DND-41 (cell line): ENCODE data around the gene SLC25A22.

Experiments
- ATAC-seq: fragments of 200-7000 bp; cut with Tn5 transposase; 3 replicates; pipeline ENCODE4 v1.9.1; 2021; ENCODE audit warnings: low read depth; ENCODE audit not compliant: insufficient read depth
- DNase-seq: peaks from one replicate; pipeline ENCODE4 v3.0.0-alpha.2; 2020
- H2AFZ ChIP-seq: 2 replicates; pipeline ENCODE4 v1.6.0; 2012; ENCODE audit warnings: low read depth, low read length
- H3K27ac ChIP-seq: 2 replicates; pipeline ENCODE4 v1.5.1; 2012; ENCODE audit warnings: low read length, inconsistent platforms
- H3K27me3 ChIP-seq: fragments of 200-600 bp; sonication (generic); 2 replicates; pipeline ENCODE4 v1.6.0; 2012; ENCODE audit warnings: low read length, mild to moderate bottlenecking, inconsistent platforms; ENCODE audit not compliant: insufficient read depth, poor library complexity
- H3K36me3 ChIP-seq: 2 replicates; pipeline ENCODE4 v1.5.1; 2012; ENCODE audit warnings: low read length, inconsistent platforms; ENCODE audit not compliant: insufficient read depth
- H3K4me1 ChIP-seq: 2 replicates; pipeline ENCODE4 v1.5.1; 2012; ENCODE audit warnings: mild to moderate bottlenecking, low read length; ENCODE audit not compliant: insufficient read depth
- H3K4me2 ChIP-seq: 2 replicates; pipeline ENCODE4 v1.6.0; 2012; ENCODE audit warnings: mild to moderate bottlenecking, moderate library complexity, low read length, inconsistent platforms; ENCODE audit not compliant: insufficient read depth
- H3K4me3 ChIP-seq, 2 experiments: fragments of 200-600 bp in 1 of 2; shearing (Covaris generic) in 1 of 2; 2 replicates each; pipeline ENCODE4 v1.5.1; 2012 to 2016; ENCODE audit warnings: inconsistent platforms in 2 of 2, low read length in 2 of 2, mild to moderate bottlenecking in 2 of 2, low read depth in 1 of 2, moderate library complexity in 1 of 2
- H3K79me2 ChIP-seq: 2 replicates; pipeline ENCODE4 v1.6.0; 2012; ENCODE audit warnings: low read length, inconsistent platforms; ENCODE audit not compliant: insufficient read depth
- H3K9ac ChIP-seq: 2 replicates; pipeline ENCODE4 v1.6.0; 2012; ENCODE audit warnings: low read depth, mild to moderate bottlenecking, inconsistent platforms, low read length, moderate library complexity
- H3K9me3 ChIP-seq: 2 replicates; pipeline ENCODE4 v1.5.1; 2012; ENCODE audit warnings: low read length, moderate library complexity, mild to moderate bottlenecking, inconsistent platforms; ENCODE audit not compliant: insufficient read depth, severe bottlenecking
- H4K20me1 ChIP-seq: 2 replicates; pipeline ENCODE4 v1.6.0; 2012; ENCODE audit warnings: low read length; ENCODE audit not compliant: insufficient read depth
- CTCF ChIP-seq: IDR thresholded peaks from 2 replicates; pipeline ENCODE4 v1.5.1; 2012; ENCODE audit warnings: borderline replicate concordance, low read length, moderate library complexity, mild to moderate bottlenecking; ENCODE audit not compliant: poor library complexity, severe bottlenecking; ENCODE audit errors: extremely low read depth
- EZH2 ChIP-seq: IDR thresholded peaks from 3 replicates; pipeline ENCODE4 v1.6.1; 2012; ENCODE audit warnings: borderline replicate concordance, low read depth, mild to moderate bottlenecking, moderate library complexity, low read length, inconsistent platforms; ENCODE audit not compliant: severe bottlenecking

Gene SLC25A22

DNA sequence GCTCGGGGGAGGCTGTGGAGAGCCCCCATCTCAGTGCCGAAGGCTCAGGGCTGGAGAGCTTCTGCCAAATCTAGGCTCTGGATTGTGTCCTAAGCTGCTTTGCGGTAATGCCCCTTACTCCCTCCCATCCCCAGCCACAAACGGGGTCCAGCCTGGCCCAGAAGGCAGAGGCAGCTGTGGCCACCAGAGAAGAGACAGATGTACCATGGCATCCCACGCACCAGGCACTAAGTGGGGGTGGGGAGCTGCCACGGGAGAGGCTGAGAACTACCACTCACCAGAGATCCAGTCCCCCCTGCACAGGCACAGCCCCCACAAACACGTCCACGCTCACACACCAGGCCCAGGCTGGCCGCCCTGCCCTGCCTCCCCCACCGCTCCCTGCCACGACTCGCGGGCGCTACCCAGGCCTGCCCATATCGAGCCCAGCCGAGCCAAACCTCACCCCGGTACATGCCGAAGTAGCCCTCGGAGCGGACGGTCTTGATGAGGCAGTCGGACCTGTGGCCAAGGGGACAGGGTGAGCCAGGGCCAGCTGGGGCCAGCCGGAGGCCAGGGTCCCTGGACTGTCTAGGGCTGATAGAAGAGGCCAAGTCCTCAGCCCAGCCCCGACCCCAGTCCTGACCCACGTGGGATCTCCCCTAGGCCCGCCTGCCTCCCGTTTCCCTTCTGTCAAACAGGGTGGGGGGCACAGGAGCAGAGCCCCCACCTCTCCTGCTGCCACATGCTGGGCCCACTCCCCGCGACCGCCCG, 3.9 kb downstream of the SLC25A22 start:
- Histone ChIP-seq H4K20me1 (peaks cover 43% of the 10 kb centered on the region), H3K9me3 (no peaks in the 10 kb centered on the region), H2AFZ (no peak overlapping the region), H3K36me3 (peaks cover 33% of the 10 kb centered on the region), H3K27me3 (no peaks in the 10 kb centered on the region), H3K79me2 (peaks cover 20% of the 10 kb centered on the region), H3K4me3 (no peak overlapping the region), H3K27ac (no peak overlapping the region), H3K4me2 (0 out of 2 replicates have a peak overlapping the region, but pooled peaks have one; percentile 14), H3K9ac (no peak overlapping the region), H3K4me1 (peaks cover 37% of the 10 kb centered on the region)
- DNase-seq (no peak), ATAC-seq (no peak)
- no peak for TF ChIP-seq CTCF
- no peak for TF ChIP-seq EZH2

DNA sequence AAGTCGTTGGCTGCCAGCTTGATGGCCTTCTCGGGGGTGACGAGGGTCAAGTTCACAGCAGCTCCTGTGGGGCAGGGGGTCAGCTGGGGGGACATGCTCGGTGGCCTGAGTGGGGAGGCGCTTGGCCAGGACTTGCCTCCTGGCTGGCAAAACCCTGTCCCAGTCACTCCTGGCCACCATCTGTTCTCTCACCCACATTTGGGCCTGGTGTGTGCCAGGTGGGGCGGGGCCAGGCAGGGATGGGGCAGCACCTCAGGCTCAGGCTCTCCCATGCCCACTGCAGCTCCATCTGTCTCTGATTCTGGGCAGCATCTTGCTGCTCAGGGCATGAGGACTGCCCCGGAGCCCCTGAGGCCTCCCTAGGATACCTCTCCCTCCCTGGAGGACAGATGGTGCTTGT, 4.5 kb downstream of the SLC25A22 start:
- Histone ChIP-seq H3K4me2 (no peak overlapping the region), H3K4me3 (no peak overlapping the region), H3K9ac (no peak overlapping the region), H3K4me1 (peaks cover 36% of the 10 kb centered on the region), H4K20me1 (peaks cover 43% of the 10 kb centered on the region), H3K9me3 (no peaks in the 10 kb centered on the region), H3K27ac (no peak overlapping the region), H2AFZ (no peak overlapping the region), H3K79me2 (peaks cover 20% of the 10 kb centered on the region), H3K36me3 (peaks cover 29% of the 10 kb centered on the region), H3K27me3 (no peaks in the 10 kb centered on the region)
- no peak for DNase-seq
- TF ChIP-seq EZH2: no peak
- no peak for TF ChIP-seq CTCF
- ATAC-seq: no peak

- no peak for ATAC-seq
- H3K27ac ChIP-seq: no peak overlapping the region
- no peak overlapping the region for H2AFZ ChIP-seq
- peaks cover 39% of the 10 kb centered on the region for H4K20me1 ChIP-seq
- H3K79me2 ChIP-seq: peaks cover 20% of the 10 kb centered on the region
- no peaks in the 10 kb centered on the region for H3K9me3 ChIP-seq
- no peak overlapping the region for H3K4me3 ChIP-seq
- peaks cover 29% of the 10 kb centered on the region for H3K36me3 ChIP-seq
- H3K27me3 ChIP-seq: no peaks in the 10 kb centered on the region
- TF ChIP-seq EZH2 (no peak), CTCF (no peak)
- H3K9ac ChIP-seq: no peak overlapping the region
- no peak for DNase-seq
- peaks cover 31% of the 10 kb centered on the region for H3K4me1 ChIP-seq
- no peak overlapping the region for H3K4me2 ChIP-seq
Measured at GRCh38 chr11:792873-793272, 5.2 kb downstream of the SLC25A22 start.

DNA sequence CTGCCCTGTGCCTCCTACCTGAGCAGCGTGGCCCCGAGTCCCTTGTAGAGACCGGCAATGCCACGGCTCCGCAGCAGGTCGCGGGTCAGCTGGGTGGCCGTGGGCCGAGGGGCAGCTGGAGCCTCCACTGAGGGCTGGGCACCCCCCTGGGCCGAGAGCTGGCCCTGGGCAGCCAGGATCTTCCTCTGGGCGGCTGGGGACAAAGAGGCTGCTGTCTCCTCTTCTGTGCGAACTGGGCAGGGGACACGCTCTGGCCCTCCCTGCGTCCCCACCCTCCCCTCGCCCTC, 5.6 kb downstream of the SLC25A22 start:
- DNase-seq: no peak
- Histone ChIP-seq H4K20me1 (peaks cover 39% of the 10 kb centered on the region), H2AFZ (no peak overlapping the region), H3K9me3 (no peaks in the 10 kb centered on the region), H3K79me2 (peaks cover 17% of the 10 kb centered on the region), H3K9ac (no peak overlapping the region), H3K4me2 (no peak overlapping the region), H3K4me1 (peaks cover 27% of the 10 kb centered on the region), H3K4me3 (no peak overlapping the region), H3K36me3 (peaks cover 29% of the 10 kb centered on the region), H3K27me3 (no peaks in the 10 kb centered on the region), H3K27ac (no peak overlapping the region)
- ATAC-seq: no peak
- TF ChIP-seq EZH2: no peak
- no peak for TF ChIP-seq CTCF
